Measurements from ENCODE around the gene SMIM3. TPM values are rescaled to one million over a fixed set of nuclear protein-coding genes. Genes with fewer than 3 reads are reported as not detected.

SMIM3 gene
- polyA plus RNA-seq, 2 of the 4 experiments (the other 2 are of a cell fraction), result 4.5 to 4.6 TPM

- Histone ChIP-seq H3K4me1 (peaks cover 7% of the 10 kb centered on the region; the same call in 1 of the 3 replicates), H3K4me2 (no peak overlapping the region), H3K27ac (no peak overlapping the region), H3K4me3 (no peak overlapping the region), H3K9me3 (peaks cover 13% of the 10 kb centered on the region; the same call in 2 of the 3 replicates)
- ChIA-PET POLR2A (no interaction called here), CTCF (interaction anchor here (1.3 to 5.1 kb wide), 4 partner anchors 8 to 326 kb away, joined by 4 to 33 read pairs (median 10); partner anchors contain the start of gene SMIM3)
- TF ChIP-seq HMGXB4 (CRISPR knock-in tag; IDR thresholded peaks at IDR 0.05; ENCODE audit: borderline replicate concordance), result no peak
- TF ChIP-seq RARB (CRISPR knock-in tag; IDR thresholded peaks at IDR 0.05), result no peak
- no peak for TF ChIP-seq SMC3 (IDR thresholded peaks at IDR 0.05)
- TF ChIP-seq FOXS1 (CRISPR knock-in tag; IDR thresholded peaks at IDR 0.05), result no peak
- no peak for TF ChIP-seq SREBF2 (IDR thresholded peaks at IDR 0.05)
- ATAC-seq (no peak), FAIRE-seq (no peak), DNase-seq (ENCODE audit: low read depth in 1 of 2, low spot score in 1 of 2) (no peak)
- WGBS (ENCODE audit: missing lambda C conversion rate), result 72% methylated on average over 6 of the region's 6 CpGs
Measured at GRCh38 chr5:150789450-150789849, 10.9 kb downstream of the SMIM3 start.

- DNase-seq (ENCODE audit: low read depth in 1 of 2, low spot score in 1 of 2) (peak in 1 of 2 experiments; percentile 16), FAIRE-seq (no peak), ATAC-seq (peak; percentile 71 to 75; a peak in 5 of 6 replicates)
- POLR2A ChIA-PET, result interaction anchor here (1.2 kb wide), 1 partner anchor 38 kb away, joined by 4 read pairs; no protein-coding TSS in a partner anchor
- peaks cover 7% of the 10 kb centered on the region; the same call in 1 of the 3 replicates for H3K4me1 ChIP-seq
- peak overlapping the region; percentile 33; the same call in 2 of the 3 replicates for H3K4me2 ChIP-seq
- no peak overlapping the region for H3K4me3 ChIP-seq
- peaks cover 13% of the 10 kb centered on the region; the same call in 2 of the 3 replicates for H3K9me3 ChIP-seq
- peak overlapping the region in 1 of 2 experiments; percentile 53; a peak in 3 of 6 replicates for H3K27ac ChIP-seq
- 61% methylated on average over 7 of the region's 7 CpGs for whole genome bisulfite sequencing (ENCODE audit: missing lambda C conversion rate)
- no peak for TF ChIP-seq HEYL (CRISPR knock-in tag; IDR thresholded peaks at IDR 0.05)
- no peak for TF ChIP-seq JUNB (IDR thresholded peaks at IDR 0.05)
- no peak for TF ChIP-seq MAX (IDR thresholded peaks at IDR 0.05)
- no peak for TF ChIP-seq RARB (CRISPR knock-in tag; IDR thresholded peaks at IDR 0.05)
- TF ChIP-seq CBX2 (IDR thresholded peaks at IDR 0.05; ENCODE audit: borderline replicate concordance, low read depth), result no peak
- no peak for TF ChIP-seq RFX5 (IDR thresholded peaks at IDR 0.05)
- TF ChIP-seq HOXB5 (CRISPR knock-in tag; IDR thresholded peaks at IDR 0.05), result no peak
- no peak for TF ChIP-seq TP53 (CRISPR knock-in tag; IDR thresholded peaks at IDR 0.05)
- TF ChIP-seq PHF8 (IDR thresholded peaks at IDR 0.05; ENCODE audit: borderline replicate concordance, low read depth), result no peak
- no peak for TF ChIP-seq KDM5A (IDR thresholded peaks at IDR 0.05)
- TF ChIP-seq KDM1A (IDR thresholded peaks at IDR 0.05; ENCODE audit: low read depth), result no peak
- no peak for TF ChIP-seq MAZ (IDR thresholded peaks at IDR 0.05; ENCODE audit: borderline replicate concordance, low read depth, low read length)
- TF ChIP-seq MYC (IDR thresholded peaks at IDR 0.05; ENCODE audit: borderline replicate concordance, low read length), result no peak
- TF ChIP-seq EHMT2 (IDR thresholded peaks at IDR 0.05; ENCODE audit: low read depth), result no peak
- no peak for TF ChIP-seq GATA3 (IDR thresholded peaks at IDR 0.05; ENCODE audit: borderline replicate concordance)
- TF ChIP-seq CTCF (IDR thresholded peaks at IDR 0.05), result no peak
- no peak for TF ChIP-seq BHLHE40 (IDR thresholded peaks at IDR 0.05; ENCODE audit: low read depth, low read length)
- CTCF ChIA-PET, result interaction anchor here (1.3 to 5.1 kb wide), 4 partner anchors 9 to 325 kb away, joined by 4 to 33 read pairs (median 10); partner anchors contain the start of gene SMIM3
Measured at GRCh38 chr5:150789943-150790611, 11.5 kb downstream of the SMIM3 start.

Measured in A549 (cell line).